Tibial nerve (tissue), 4 donors: ENCODE measurements around the gene PTPRO. TPM values are rescaled to one million over a fixed set of nuclear protein-coding genes. Genes with fewer than 3 reads are reported as not detected.
A peak's percentile ranks its signal among the peaks of the same experiment; 100 is the strongest.

ENCODE experiments used
- DNase-seq, 2 donors: peaks; one replicate each; pipeline ENCODE4 v3.0.0-alpha.2; 2019; ENCODE audit warnings: low spot score in 2 of 2
- H3K27ac ChIP-seq, 4 donors: fragments of 200-600 bp; sonication (generic) in 3 of 4; one replicate each; pipeline ENCODE4 v1.5.1; 2017 to 2019; ENCODE audit warnings: mild to moderate bottlenecking in 1 of 4
- H3K27me3 ChIP-seq, 2 donors: fragments of 200-600 bp; sonication (generic) in 1 of 2; one replicate each; pipeline versions ENCODE4 v1.5.1 to v1.6.0; 2017 to 2019
- H3K36me3 ChIP-seq, 3 donors: fragments of 200-600 bp; sonication (generic); one replicate each; pipeline ENCODE4 v1.5.1; 2018 to 2019
- H3K4me1 ChIP-seq, 4 donors: fragments of 200-600 bp; sonication (generic) in 3 of 4; one replicate each; pipeline ENCODE4 v1.5.1; 2017 to 2019
- H3K4me3 ChIP-seq, 4 donors: fragments of 200-600 bp; sonication (generic) in 3 of 4; one replicate each; pipeline ENCODE4 v1.5.1; 2017 to 2019; ENCODE audit warnings: mild to moderate bottlenecking in 1 of 4, moderate library complexity in 1 of 4
- H3K9me3 ChIP-seq, 4 donors: fragments of 200-600 bp; sonication (generic) in 3 of 4; one replicate each; pipeline ENCODE4 v1.5.1; 2017 to 2019
- EP300 ChIP-seq, 2 donors: sonication (generic); formaldehyde crosslinking; IDR thresholded peaks; one replicate each; pipeline ENCODE4 v1.6.1; 2017; ENCODE audit warnings: antibody characterized with exemption in 2 of 2, mild to moderate bottlenecking in 1 of 2
- POLR2A ChIP-seq, 2 donors: fragments of 450-650 bp; IDR thresholded peaks; one replicate each; pipeline ENCODE4 v1.6.1; 2017; ENCODE audit warnings: antibody characterized with exemption in 2 of 2, mild to moderate bottlenecking in 2 of 2, moderate library complexity in 2 of 2
- WGBS, 2 donors: methylation state at CpG; one replicate each; pipeline ENCODE4 v1.1.5; 2018; 5-methylcytosine and 5-hydroxymethylcytosine counted together
- total RNA-seq, 4 donors: library from RNA; depleted of rRNA; stranded (reverse); fragments of >200 nt; gene quantifications; one replicate each; pipeline ENCODE4 v1.1.0, GENCODE V29; 2016
- TF ChIP-seq, protein P1 (sequence below), 5 experiments: fragments of 200-600 bp in 3 of 5; fragments of 450-650 bp in 2 of 5; sonication (generic) in 3 of 5; IDR thresholded peaks; one replicate each; pipeline ENCODE4 v1.5.1; 2016 to 2019; ENCODE audit warnings: antibody characterized with exemption in 5 of 5, mild to moderate bottlenecking in 3 of 5, moderate library complexity in 2 of 5

Gene PTPRO
- total RNA-seq, 4 donors from 2014 or later = 1.3 to 5.1 (median 2.0) TPM

DNA sequence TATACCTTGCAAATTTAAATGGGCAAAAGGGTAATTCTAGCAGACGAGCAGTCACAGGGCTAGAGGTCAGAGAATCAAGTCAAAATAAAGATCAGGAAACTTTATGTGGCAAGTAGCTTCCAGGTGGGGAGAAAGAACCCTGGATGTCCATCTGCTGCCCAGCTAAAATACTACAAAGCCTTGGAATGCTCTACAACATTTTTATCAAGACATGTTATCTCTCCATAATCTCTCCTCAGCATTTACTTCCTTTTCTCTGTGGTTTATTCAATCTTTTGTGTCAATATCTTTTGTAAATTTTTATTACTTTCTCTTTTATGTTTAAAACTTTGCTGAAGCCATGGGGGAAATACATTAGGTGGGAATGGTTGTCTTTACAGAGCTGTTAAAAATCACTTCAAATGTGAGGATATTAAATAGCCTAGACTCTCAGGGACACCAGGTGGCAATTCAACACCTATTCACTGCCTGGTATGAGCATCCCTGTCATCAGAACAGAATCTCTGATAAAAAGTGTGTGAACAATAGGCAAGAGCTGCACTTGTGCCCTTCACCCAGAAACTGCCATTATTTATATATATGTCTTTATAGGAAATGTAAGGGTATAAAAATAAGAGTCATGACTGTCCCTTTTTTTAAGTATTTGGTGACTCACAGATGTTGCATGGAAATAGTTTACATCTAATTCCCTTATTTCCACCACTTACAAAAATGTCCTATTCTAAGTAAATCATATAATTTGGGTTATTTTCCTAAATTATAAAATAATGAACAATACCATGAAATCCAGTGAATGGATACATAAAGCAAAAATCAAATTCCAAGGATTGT, 314.0 kb downstream of the PTPRO start:
- H3K36me3 ChIP-seq = peaks cover 0 to 24% (median 0%) of the 10 kb centered on the region in 3 donors
- WGBS, 2 donors = 91 to 94% methylated on average over 1 of the region's 1 CpG
- H3K27me3 ChIP-seq = no peaks in the 10 kb centered on the region
- peaks cover 0 to 44% (median 7%) of the 10 kb centered on the region in 4 donors for H3K4me1 ChIP-seq
- no peaks in the 10 kb centered on the region for H3K9me3 ChIP-seq
- H3K27ac ChIP-seq = peak overlapping the region in 1 of 4 donors; percentile 32
- no peak for TF ChIP-seq POLR2A (IDR thresholded peaks at IDR 0.05)
- TF ChIP-seq EP300 (IDR thresholded peaks at IDR 0.05) = no peak
- TF ChIP-seq, protein P1, sequence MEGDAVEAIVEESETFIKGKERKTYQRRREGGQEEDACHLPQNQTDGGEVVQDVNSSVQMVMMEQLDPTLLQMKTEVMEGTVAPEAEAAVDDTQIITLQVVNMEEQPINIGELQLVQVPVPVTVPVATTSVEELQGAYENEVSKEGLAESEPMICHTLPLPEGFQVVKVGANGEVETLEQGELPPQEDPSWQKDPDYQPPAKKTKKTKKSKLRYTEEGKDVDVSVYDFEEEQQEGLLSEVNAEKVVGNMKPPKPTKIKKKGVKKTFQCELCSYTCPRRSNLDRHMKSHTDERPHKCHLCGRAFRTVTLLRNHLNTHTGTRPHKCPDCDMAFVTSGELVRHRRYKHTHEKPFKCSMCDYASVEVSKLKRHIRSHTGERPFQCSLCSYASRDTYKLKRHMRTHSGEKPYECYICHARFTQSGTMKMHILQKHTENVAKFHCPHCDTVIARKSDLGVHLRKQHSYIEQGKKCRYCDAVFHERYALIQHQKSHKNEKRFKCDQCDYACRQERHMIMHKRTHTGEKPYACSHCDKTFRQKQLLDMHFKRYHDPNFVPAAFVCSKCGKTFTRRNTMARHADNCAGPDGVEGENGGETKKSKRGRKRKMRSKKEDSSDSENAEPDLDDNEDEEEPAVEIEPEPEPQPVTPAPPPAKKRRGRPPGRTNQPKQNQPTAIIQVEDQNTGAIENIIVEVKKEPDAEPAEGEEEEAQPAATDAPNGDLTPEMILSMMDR (IDR thresholded peaks at IDR 0.05) = no peak
- H3K4me3 ChIP-seq = no peak overlapping the region
- no peak for DNase-seq

DNA sequence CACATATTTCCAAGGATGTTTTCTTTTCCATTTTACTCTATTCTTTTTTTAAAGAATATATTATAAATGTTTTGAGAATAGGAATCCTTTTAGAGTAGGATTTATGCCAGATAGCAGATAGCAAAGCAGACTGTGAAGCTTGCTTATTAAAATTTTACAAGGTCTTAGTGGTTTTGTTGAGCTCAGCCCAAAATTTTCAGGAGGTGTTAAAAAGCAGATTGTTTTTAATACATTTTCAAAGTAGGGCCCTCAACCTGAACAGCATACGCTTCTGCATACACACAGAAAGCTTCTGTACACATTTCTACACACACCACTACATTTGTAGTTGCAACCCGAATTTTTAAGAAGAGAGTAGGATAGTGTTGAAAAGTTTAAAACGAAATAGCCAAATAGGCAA, 315.9 kb downstream of the PTPRO start:
- no peaks in the 10 kb centered on the region for H3K27me3 ChIP-seq
- no peak for DNase-seq
- TF ChIP-seq, protein P1 (IDR thresholded peaks at IDR 0.05) = no peak
- no peak for TF ChIP-seq EP300 (IDR thresholded peaks at IDR 0.05)
- peak overlapping the region in 1 of 4 donors; percentile 34 for H3K27ac ChIP-seq
- H3K4me3 ChIP-seq = no peak overlapping the region
- H3K9me3 ChIP-seq = no peaks in the 10 kb centered on the region
- peaks cover 0 to 28% (median 3%) of the 10 kb centered on the region in 4 donors for H3K4me1 ChIP-seq
- peaks cover 0 to 29% (median 0%) of the 10 kb centered on the region in 3 donors for H3K36me3 ChIP-seq
- WGBS, 2 donors = 66 to 81% methylated on average over 3 of the region's 3 CpGs

DNA sequence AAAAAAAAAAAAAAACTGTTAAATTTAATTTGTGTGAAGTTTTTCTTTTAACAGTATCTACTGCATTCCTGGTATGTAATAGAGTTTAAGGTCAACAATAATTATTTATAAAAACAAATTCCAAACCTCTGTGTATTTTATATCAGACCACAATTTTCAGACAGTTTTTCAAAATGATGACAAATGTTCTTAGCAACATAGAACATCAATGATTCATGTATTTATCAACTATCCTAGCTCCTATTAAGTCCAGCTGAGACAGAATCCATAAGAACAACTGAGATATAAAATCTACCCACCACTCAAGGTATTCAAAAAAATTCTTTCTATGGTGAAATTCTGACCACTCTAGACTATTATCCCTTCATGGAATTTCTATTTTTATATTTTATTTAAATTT, 322.4 kb downstream of the PTPRO start:
- no peaks in the 10 kb centered on the region for H3K9me3 ChIP-seq
- no peak overlapping the region for H3K27ac ChIP-seq
- H3K36me3 ChIP-seq = peaks cover 0 to 56% (median 2%) of the 10 kb centered on the region in 3 donors
- H3K27me3 ChIP-seq = no peaks in the 10 kb centered on the region
- H3K4me1 ChIP-seq = no peaks in the 10 kb centered on the region
- no peak for DNase-seq
- no peak overlapping the region for H3K4me3 ChIP-seq
- TF ChIP-seq, protein P1 (IDR thresholded peaks at IDR 0.05) = no peak
- TF ChIP-seq EP300 (IDR thresholded peaks at IDR 0.05) (no peak), POLR2A (IDR thresholded peaks at IDR 0.05) (no peak)

DNA sequence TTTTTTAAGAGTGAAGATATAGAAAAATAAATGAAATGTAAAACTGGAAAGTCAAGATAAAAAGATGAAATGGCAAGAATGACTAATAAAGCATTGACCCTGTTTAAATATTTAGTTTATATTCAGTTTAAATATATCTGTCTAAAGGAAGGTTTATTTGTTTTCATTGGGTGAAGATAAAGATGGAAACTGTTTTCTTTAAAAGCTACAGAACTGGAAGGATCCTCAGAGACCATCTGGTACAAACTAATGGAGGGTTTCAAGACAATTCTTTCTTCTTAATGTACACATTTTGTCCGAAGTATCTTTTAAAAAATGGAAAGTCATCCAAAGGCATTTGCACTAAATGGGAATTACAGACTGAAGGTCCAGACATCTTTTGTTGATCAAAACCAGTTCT, 324.3 kb downstream of the PTPRO start:
- Histone ChIP-seq H3K4me1 (no peaks in the 10 kb centered on the region), H3K9me3 (no peaks in the 10 kb centered on the region), H3K36me3 (peaks cover 0 to 50% (median 2%) of the 10 kb centered on the region in 3 donors), H3K27ac (no peak overlapping the region), H3K27me3 (no peaks in the 10 kb centered on the region), H3K4me3 (no peak overlapping the region)
- WGBS, 2 donors = 0% methylated on average over 1 of the region's 1 CpG
- TF ChIP-seq EP300 (IDR thresholded peaks at IDR 0.05) = no peak
- TF ChIP-seq, protein P1 (IDR thresholded peaks at IDR 0.05) = no peak
- no peak for TF ChIP-seq POLR2A (IDR thresholded peaks at IDR 0.05)
- no peak for DNase-seq

Other genes with a start within 250 kb of the PTPRO start
- 10 to 100 TPM; 25.5 to 42.8 (median 31.5) TPM for gene RERG, start 101.1 kb upstream of the PTPRO start, total RNA-seq